ENCODE measurements around the gene TMEM132D. TPM values are rescaled to one million over a fixed set of nuclear protein-coding genes. Genes with fewer than 3 reads are reported as not detected.

Gene TMEM132D
- polyA plus RNA-seq, 4 donors, result 1.3 to 3.5 (median 1.7) TPM

- DNase-seq (ENCODE audit: low read depth in 4 of 4, low spot score in 3 of 4), result no peak
These were observed 867.7 kb downstream of the TMEM132D start for GRCh38 chr12:129036135-129036534.

- no peak for DNase-seq (ENCODE audit: low read depth in 4 of 4, low spot score in 3 of 4)
These were observed 869.1 kb downstream of the TMEM132D start for GRCh38 chr12:129034558-129035289.

GRCh38 chr12:129028844-129029243 lies 875.0 kb downstream of the TMEM132D start:
- no peak for DNase-seq (ENCODE audit: low read depth in 4 of 4, low spot score in 3 of 4)

GRCh38 chr12:129025055-129025454 lies 878.8 kb downstream of the TMEM132D start:
- DNase-seq (ENCODE audit: low read depth in 4 of 4, low spot score in 3 of 4), result no peak
